GM18867 (cell line): ENCODE measurements around the gene AARS2.

Experiments used
- ATAC-seq: cut with Tn5 transposase; IDR thresholded peaks from one replicate; pipeline ENCODE4 v1.9.1; 2021; ENCODE audit warnings: mild to moderate bottlenecking, moderate library complexity; ENCODE audit not compliant: unreplicated experiment

Gene AARS2

DNA sequence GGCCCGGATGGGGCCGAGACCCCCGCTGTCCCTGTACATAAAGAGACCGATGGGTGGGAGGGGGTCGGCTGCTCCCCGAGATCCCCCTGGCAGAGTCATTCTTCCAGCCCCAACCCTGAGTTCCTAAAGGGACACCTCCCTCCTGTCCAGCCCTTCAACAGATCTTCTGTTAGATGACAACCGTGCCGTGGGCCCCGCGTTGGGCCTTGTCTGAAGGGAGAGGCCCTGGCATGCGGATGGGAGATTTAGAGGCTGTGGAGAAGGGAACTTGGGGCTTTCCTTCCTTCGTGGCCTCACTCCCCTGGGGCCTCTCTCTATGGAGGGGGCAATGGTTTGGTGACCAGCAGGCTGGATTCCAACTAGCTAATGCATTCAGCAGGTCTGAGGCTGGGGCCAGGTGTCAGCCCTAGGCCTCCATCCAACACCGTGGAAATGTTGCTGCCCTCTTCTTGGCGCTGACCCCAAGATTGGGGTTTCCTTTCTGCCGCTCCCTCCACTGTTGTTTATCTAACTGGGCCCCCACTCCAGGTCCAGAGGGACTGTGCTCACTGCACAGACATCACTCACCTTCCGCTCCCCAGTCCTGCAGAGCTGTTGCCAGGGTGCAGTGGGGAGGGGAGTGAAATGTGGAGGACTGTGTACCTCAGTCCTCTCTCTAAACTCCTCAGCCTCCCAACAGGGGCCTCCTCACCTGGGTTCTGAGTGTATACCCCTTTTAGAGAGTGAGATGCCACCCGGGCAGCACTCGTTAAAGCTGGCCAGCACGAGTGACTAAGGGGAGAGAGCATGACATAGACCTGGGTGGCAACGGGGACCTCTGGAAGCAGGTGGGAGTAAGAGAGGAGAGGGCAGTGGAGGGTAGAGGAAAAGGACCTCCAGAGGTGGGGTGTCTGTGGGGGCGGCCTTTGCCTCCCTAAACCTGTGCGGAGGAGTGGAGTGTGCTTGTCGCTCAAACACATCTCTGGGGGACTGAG is 36.2 kb downstream of the AARS2 start:
- no peak for ATAC-seq

DNA sequence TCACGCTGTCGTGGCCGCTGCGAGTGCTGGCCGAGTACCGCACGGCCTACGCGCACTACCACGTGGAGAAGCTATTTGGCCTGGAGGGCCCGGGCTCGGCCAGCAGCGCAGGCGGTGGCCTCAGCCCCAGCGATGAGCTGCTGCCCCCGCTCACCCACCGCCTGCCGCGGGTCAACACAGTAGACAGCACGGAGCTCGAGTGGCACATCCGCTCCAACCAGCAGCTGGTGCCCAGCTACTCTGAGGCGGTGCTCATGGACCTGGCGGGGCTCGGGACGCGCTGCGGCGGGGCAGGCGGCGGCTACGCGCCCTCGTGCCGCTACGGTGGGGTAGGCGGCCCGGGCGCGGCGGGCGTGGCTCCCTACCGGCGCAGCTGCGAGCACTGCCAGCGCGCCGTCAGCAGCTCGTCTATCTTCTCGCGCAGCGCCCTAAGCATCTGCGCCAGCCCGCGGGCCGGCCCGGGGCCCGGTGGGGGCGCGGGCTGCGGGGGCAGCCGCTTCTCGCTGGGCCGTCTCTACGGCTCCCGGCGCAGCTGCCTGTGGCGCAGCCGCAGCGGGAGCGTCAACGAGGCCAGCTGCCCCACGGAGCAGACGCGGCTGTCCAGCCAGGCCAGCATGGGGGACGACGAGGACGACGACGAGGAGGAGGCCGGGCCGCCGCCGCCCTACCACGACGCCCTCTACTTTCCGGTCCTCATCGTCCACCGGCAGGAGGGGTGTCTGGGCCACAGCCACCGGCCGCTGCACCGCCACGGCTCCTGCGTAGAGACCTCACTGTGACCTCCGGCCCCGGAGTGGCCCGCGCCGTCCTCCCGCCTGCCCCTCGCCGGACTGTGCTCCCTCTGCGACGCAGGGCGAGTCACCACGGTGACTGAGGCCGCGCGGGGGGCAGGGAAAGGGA is 37.1 kb downstream of the AARS2 start:
- ATAC-seq: no peak

DNA sequence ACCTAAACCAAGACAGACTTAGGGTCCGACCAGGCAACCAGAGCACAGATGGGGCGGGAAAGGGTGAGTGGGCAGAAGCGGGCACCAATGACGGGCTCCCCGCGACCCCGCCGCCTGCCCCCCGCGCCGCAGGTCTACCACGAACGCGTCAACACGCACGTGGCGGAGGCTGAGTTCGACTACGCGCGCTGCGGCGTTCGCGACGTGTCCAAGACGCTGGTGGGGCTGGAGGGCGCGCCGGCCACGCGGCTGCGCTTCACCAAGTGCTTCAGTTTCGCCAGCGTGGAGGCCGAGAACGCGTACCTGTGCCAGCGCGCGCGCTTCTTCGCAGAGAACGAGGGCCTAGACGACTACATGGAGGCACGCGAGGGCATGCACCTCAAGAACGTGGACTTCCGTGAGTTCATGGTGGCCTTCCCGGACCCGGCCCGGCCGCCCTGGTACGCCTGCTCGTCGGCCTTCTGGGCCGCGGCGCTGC is 37.8 kb downstream of the AARS2 start:
- no peak for ATAC-seq

DNA sequence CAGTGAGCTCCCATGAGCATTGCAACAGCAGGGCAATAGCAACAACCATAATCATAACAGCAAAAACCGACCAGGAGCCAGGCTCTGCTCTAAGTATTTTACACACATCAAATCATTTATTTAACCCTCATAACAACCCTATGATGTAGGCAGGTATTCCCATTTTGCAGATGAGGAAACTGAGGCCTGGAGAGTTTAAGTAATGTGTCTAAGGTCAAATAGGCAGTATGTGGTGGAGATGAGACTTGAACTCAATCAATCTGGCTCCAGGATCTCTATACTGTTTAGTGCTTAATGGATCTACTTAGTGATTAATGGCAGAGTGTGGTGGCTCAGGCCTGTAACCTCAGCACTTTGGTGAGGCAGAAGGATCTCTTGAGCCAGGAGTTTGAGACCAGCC is 39.5 kb downstream of the AARS2 start:
- ATAC-seq: no peak

DNA sequence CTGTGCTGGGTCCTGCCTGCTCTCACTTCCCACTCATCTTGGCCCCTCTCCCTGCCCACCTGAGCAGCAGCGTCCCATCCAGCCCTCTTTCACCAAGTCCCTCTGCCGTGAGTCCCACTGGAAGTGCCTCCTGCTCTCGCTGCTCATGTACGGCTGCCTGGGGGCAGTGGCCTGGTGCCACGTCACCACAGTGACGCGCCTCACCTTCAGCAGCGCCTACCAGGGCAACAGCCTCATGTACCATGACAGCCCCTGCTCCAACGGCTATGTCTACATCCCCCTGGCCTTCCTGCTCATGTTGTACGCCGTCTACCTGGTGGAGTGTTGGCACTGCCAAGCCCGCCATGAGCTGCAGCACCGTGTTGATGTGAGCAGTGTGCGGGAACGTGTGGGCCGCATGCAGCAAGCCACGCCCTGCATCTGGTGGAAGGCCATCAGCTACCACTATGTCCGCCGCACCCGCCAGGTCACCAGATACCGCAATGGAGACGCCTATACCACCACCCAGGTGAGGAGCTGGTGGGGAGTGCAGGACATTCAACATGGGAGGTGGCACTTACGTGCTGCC is 40.1 kb downstream of the AARS2 start:
- no peak for ATAC-seq

DNA sequence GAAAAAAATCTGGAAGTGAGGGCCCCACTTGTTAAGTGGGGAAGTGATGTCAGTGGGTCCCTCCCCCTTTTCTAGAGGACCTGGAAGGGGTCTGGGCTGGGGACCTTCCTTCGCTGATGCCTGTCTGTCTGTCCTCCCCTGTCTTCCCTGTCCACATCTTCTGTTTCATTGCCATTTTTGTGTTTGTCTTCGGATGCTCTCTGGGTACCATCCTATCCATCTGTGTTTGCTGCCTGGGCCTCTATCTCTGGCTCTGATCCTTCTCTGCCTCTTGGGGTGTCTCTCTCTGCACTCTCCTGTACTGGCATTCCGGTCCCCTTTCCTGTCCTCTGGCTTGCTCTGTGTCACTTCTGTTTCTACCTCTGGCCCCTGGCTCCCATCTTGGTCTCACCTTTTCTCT is 40.6 kb downstream of the AARS2 start:
- no peak for ATAC-seq

DNA sequence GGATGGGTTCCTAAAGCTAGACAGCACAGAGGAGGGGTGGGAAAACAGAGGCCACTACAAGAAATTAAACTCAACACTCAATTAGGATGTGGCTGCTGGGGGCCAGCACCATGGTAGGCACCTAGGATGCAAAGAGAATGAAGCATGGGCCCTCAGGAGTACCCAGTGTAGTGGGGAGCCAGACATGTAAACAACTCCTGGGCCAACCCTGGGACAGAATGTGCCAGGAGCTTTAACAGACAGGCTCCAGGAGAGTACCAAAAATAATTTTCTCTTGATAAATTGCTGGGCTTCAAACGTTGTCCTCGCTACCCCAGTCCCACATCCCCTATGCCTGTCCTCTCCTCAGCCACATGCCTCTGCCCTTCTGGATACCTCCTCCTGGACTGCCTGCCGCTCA is 41.2 kb downstream of the AARS2 start:
- ATAC-seq: no peak

DNA sequence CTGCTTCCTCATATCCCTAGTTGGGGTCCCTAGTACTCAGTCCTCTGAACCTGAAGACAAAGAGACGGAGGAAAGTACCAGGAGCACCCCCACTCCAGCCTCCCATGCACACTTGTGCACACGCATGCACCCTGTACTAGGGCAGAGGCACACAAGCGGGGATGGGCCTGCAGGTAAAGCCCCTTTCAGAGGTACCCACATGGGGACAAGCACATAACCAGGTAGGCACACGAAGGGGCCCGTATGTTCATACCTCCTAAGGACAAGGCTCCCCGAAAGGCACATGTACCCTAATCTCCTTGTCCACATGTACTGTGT is 41.8 kb downstream of the AARS2 start:
- no peak for ATAC-seq

DNA sequence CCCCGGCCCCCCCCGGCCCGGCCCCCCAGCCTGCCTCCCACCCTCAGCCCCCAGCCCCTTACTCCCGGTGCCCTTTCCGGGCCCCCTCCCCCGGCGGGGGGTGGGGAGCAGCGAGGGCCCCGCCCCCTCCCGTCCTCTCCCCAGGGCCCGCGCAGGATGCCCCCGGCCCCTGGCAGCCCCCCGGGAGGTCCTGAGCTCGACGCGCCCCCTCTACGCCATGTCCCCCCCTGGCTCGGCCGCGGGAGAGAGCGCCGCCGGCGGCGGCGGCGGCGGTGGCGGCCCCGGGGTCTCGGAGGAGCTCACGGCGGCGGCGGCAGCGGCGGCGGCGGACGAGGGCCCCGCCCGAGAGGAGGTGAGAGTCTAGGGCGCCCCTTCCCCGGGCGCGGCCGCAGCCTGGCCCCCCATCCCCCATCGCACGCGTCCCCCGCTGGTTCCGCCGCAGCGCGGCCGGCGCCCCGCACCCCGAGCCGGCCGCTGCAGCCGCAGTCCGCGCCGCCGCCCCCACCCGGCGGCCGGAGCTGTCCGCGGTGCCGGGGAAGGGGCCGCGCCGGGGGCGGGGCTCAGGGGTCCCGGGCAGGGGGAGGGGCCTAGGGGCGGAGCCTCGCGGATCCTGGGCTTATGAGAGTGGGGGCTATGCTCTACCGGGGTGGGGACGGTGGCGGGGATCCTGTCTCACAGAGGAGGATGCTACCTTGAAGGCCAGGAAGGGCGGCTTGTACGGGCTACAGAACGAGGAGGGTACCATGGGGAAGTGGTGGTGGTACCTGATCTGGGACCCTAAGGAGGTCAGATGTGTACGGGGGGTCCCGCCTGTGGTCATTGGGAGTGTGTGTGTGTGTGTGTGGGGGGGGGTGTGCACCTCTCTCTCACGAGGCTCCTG is 42.4 kb downstream of the AARS2 start:
- no peak for ATAC-seq

DNA sequence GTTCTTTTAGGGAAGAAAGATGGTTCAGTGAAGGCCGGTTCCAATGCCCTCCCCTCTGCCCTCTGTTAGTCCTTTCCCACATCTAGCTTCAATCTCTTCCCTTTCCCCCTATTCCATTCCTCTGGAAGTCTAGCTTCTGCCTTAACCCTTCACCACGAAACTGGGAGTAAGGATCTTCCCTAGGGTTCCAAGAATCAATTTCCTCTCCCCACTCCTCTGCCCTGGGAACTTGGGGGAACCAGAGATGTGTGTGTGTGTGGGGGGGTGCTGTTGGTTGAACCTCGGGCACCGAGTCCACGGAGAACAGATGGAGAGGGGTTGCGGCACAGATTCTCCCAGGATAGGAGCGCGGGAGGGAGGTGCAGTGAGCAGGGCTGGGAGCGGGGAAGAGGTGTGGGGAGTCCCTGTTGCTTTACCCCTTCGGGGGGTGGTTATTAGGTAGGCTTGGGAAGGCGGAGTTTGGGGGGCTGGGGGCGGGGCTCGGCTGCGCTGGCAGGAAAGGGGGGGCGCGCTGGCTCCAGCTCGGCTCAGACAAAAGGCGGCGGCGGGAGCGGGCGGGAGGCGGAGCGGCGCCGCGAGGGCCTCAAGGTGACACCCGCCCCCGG is 43.1 kb downstream of the AARS2 start, which contains the start of gene TMEM151B:
Gene TMEM151B (plus strand): TSS at position 530 of the 605 bp plus-strand sequence. CDS start 293 bp downstream, outside the sequence.
- ATAC-seq: no peak

DNA sequence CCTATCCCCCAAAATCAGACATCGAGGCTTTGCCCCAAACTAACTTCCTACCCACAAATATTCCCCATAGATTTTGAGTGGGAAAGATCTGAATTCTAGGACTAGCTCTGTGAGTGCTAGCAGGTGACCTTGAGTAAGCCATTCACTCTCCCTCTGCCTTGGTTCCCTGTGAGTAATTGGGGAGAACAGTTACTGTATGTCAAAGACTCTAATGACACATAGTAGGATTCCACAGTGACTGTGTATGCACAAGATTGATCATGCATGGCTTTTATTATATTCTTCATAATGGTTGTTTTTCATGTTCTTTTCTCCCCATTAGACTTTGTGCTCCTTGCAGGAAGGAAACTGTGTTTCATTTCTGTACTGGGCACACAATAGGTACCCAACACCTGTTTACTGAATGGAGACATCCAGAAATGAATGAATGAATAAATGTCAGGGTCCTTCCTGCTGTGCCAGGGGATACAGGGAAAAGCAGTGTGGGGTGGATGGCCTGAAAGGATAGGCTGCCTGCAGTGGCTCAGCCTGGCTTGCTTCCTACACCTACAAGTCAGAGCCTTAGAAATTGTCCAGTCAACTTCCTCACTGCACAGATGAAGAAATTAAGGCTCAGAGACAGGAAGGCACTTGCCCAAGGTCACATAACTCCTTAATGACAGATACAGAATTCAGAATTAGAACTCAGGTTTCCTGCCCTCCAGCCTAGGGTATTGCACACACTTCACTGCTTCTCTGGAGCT is 43.8 kb downstream of the AARS2 start:
- ATAC-seq: no peak

DNA sequence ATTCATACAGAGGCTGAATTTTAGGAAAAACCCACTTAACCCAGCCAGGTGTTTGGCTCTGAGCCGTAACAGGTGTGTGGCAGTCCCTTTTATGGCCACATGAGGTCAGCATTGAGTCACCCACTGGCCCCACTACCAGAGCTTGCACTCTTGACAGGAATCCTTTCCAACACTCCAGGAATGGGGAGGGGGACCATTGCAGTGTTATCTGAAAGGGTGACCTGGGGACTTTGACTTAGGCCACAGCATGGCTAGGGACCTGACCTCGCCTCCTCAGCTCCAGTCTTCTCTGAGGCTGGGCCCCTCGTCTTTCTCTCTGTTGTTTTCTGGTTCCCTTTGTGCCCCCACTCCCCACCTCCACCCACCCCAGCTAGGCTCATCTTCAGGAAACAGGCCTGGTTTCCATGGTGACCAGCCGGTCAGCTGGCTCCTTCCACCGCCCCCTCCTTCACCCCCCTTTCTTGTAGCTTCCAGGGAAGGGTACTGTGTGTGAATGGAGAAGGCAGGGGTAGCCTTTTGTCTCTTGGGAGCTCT is 45.0 kb downstream of the AARS2 start:
- no peak for ATAC-seq

DNA sequence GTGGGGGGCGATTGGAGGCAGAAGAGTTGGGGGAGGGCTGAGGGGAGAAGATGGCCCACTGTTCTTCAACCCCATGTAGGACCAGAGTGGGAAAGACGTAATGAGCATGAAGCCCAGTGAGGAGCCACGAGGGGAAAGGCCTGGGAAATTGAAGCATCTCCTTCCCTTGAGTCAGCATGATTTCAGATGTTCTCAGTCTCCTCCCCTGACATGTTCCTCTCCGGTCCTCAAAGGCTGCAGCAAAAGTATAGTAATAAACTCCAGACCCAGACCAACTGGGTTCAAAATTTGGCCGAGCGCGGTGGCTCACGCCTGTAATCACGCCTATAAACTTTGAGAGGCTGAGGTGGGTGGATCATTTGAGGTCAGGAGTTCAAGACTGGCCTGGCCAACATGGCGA is 45.9 kb downstream of the AARS2 start:
- no peak for ATAC-seq

DNA sequence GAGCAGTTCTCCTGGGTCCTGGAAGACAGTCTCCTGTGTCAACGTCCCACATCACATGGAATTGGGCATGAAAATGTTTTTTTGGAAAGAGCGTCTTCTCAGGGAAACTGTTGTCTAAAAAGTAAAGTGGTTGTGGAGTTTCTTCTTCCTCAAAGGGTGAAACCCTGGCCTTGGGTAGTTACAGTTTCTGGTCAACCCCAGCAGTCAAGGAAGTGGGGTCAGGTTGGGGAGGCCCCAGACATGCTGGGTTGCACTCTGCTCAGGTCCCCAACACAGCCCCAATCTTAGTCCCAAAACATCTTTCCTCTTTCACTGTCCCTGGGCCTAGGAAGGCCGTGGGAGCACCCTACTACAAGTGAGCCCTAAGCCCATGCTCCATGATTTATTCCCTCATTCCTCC is 46.8 kb downstream of the AARS2 start:
- peak; percentile 30 for ATAC-seq

DNA sequence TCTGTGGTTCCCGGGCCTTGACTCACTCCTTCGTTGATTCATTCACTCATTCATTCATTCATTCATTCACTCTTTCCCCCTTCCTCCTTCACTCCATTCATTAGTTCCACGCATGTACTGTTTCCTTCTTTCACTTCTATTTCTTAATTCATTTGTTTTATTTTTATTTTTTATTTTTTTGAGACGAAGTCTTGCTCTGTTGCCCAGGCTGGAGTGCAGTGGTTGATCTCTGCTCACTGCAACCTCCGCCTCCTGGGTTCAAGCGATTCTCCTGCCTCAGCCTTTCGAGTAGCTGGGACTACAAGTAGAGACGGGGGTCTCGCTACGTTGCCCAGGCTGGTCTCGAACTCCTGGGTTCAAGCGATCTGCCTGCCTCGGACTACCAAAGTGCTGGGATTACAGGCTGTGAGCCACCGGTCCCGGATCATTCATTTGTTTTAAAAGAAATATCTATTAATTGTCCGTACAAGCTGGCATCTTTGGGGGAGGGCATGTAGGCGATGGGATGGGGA is 47.4 kb downstream of the AARS2 start:
- ATAC-seq: no peak

DNA sequence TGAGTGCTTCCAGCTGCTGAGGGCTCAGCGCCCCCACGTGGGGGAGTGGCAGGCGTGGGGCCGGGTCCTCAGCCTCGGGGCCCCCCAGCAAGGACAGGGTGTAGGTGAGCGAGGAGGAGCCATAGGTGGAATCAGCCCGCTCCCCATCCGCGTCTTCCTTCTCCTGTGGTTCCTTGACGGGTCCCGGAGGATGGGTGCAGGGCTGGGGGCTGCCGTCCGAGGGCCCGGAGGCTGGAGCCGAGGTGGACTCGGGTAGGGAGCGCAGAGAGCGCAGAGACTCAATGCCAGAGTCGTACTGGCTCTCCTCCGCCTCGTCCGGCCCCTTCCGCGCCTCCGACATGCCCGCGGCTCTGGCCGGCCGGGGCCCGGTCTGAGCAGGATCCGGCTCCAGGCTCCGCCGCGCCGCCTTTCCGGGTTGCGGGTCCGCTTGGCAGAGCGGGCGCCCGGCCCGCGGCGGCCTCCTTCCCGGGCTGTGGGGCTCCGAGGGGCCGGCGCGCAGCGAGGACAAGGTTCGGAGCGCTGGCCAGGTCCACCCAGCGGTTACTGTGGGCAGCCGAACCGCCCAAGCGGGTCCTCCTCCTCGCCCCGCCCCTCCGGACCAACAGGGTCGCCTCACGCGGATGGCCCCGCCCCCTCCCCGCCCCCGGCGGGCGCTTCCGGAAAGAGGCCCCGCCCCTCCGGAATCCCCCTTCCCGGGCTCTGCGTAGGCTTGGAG is 48.0 kb downstream of the AARS2 start, which contains the start of gene NFKBIE:
Gene NFKBIE (minus strand): TSS at position 545 of the 715 bp plus-strand sequence. CDS start 205 bp downstream, at position 340.
- peak; percentile 38 for ATAC-seq

DNA sequence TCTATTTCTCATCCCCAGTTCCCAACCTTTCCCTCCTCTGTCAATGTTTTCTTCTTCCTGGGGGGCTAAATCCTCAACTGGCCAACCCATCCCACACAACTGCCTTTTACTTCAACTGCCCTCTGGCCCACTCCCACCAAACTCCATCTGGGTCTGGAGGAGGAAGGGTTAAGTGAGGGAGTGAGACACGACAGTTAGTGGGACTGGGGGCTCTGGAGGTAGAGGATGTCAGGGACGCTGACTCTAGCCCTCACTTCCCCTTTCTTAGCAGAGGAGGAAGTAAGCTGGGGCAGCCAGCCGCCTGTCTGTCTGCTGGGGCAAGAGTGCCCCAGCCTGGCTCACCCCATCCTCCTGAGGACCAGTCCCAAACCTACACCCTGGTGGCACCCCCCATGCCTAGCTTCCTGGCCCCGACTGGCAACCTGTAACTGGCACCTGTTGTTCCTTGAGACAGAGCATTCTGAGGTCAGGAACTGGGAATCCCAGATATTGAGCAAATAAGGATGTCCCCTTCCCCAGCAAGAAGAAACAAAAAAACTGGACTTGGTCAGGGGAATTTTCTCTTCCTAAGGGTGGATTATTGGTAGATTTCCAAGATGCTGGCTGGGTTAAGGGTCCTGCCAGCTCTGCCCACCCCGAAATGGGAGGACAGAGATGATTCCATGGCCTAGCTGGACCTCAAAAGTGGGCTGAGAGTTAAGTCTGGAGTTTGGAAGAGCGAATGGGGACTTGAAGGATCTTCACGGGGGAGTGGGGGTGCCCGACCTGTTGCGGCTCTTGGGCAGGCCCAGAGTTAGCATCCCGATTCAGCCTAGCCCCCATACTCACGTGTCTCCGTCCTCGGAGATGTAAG is 48.8 kb downstream of the AARS2 start:
- peak; percentile 47 for ATAC-seq
